ENCODE results near the gene DDX51.

DNA sequence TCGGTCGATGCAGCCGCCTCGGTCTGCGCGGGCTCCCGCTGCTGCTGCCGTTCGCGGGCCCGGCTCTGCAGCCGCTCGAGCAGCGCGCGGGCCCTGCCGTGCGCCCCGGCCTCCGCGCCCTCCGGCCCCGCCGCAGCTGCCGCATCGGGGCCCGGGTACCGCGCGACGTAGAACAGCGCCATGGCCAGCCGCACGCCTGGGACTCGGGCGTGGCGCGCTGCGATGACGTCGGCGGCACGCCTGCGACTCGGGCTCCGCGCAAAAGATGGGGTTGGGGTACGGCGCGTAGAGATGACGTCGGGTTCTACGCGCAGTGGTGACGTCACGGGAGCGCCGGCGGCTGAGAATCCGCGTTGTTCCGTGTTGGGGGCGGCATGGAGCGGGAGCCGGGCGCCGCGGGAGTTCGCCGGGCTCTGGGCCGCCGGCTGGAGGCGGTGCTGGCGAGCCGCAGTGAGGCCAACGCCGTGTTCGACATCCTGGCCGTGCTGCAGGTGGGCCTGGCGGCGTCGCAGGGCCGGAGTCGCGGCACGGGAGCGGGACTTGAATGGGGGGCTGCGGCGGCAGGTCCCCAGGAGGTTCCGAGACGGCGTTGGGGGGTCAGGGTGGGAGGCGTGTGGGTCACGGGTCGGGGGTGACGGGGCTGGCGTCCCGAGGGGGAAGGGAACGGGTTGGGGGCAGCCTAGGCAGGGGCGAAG, at the start of gene DDX51, which contains the start of gene NOC4L:
- TF ChIP-seq EZH2phosphoT487 (IDR thresholded peaks at IDR 0.05; ENCODE audit: insufficient read depth, low read depth) (no peak), EZH2 (IDR thresholded peaks at IDR 0.05; ENCODE audit: insufficient read depth, poor library complexity, severe bottlenecking) (no peak)
